LNCaP clone FGC (cell line): ENCODE data around the gene SMARCA2.

ENCODE experiments used
- DNase-seq: peaks from one replicate; pipeline ENCODE4 v3.0.0-alpha.2; 2011; ENCODE audit warnings: low read depth
- H3K4me3 ChIP-seq: 2 replicates; pipeline ENCODE4 v1.5.1; 2011; ENCODE audit warnings: mild to moderate bottlenecking, low read depth, low read length, control low read depth
- CTCF ChIP-seq: IDR thresholded peaks from 2 replicates; pipeline ENCODE4 v1.5.1; 2012; ENCODE audit warnings: mild to moderate bottlenecking; ENCODE audit not compliant: control insufficient read depth, insufficient read depth; ENCODE audit errors: extremely low read depth

SMARCA2 gene

GRCh38 chr9:2014696-2015580 is at the start of gene SMARCA2:
Gene SMARCA2, plus strand, starts transcription at chr9:2015347. Its CDS starts 13,676 bp downstream, at chr9:2029023.
- DNase-seq: peak; percentile 87
- no peak for TF ChIP-seq CTCF
- peak within 1 kb of the TSS; percentile 80 for H3K4me3 ChIP-seq

GRCh38 chr9:1966725-1967366 is 48.3 kb upstream of the SMARCA2 start:
- peak; percentile 78 for DNase-seq
- no peak overlapping the region for H3K4me3 ChIP-seq
- TF ChIP-seq CTCF: peak; percentile 51

GRCh38 chr9:1969160-1969559 is 46.0 kb upstream of the SMARCA2 start:
- TF ChIP-seq CTCF: no peak
- H3K4me3 ChIP-seq: no peak overlapping the region

GRCh38 chr9:1969898-1970297 is 45.2 kb upstream of the SMARCA2 start:
- DNase-seq: no peak
- no peak overlapping the region for H3K4me3 ChIP-seq
- no peak for TF ChIP-seq CTCF

More at GRCh38 chr9:1969160-1969559, 46.0 kb upstream of the SMARCA2 start:
- DNase-seq: no peak

- TF ChIP-seq CTCF: no peak
- DNase-seq: no peak
Observed at GRCh38 chr9:1972672-1973071, 42.5 kb upstream of the SMARCA2 start.

GRCh38 chr9:1977026-1977425 is 38.1 kb upstream of the SMARCA2 start:
- DNase-seq: no peak
- no peak overlapping the region for H3K4me3 ChIP-seq
- no peak for TF ChIP-seq CTCF

More at GRCh38 chr9:1972672-1973071, 42.5 kb upstream of the SMARCA2 start:
- H3K4me3 ChIP-seq: no peak overlapping the region
